A549 (cell line): ENCODE data around the gene TRIM17.

Source experiments
- CHD2 ChIP-seq: fragments of 150-350 bp; IDR thresholded peaks from 2 replicates; pipeline ENCODE4 v1.6.1; 2014; ENCODE audit warnings: low read length; ENCODE audit not compliant: partially characterized antibody
- CHD4 ChIP-seq: fragments of 200-600 bp; sonication (generic); IDR thresholded peaks from 2 replicates; pipeline ENCODE4 v1.6.1; 2016; ENCODE audit warnings: antibody characterized with exemption, mild to moderate bottlenecking, borderline replicate concordance
- JUNB ChIP-seq: fragments of >200 bp; sonication (Bioruptor Twin); formaldehyde crosslinking; IDR thresholded peaks from 2 replicates; pipeline ENCODE4 v1.6.1; 2016
- KDM1A ChIP-seq: fragments of 200-600 bp; sonication (generic); IDR thresholded peaks from 2 replicates; pipeline ENCODE4 v1.6.1; 2016; ENCODE audit warnings: low read depth, mild to moderate bottlenecking
- POLR2A ChIP-seq: IDR thresholded peaks from 2 replicates; pipeline ENCODE4 v1.6.1; 2012; ENCODE audit warnings: mild to moderate bottlenecking, low read length
- RAD21 ChIP-seq, 2 experiments: fragments of >200 bp in 1 of 2; sonication (Bioruptor Twin) in 1 of 2; formaldehyde crosslinking in 1 of 2; IDR thresholded peaks in 1 of 2; conservative IDR thresholded peaks in 1 of 2; 2 replicates in 1 of 2; 3 replicates in 1 of 2; pipeline ENCODE4 v1.6.1; 2012 to 2018; ENCODE audit warnings: inconsistent platforms in 1 of 2
- SREBF2 ChIP-seq: fragments of 450-650 bp; IDR thresholded peaks from 2 replicates; pipeline ENCODE4 v1.6.1; 2014; ENCODE audit warnings: mild to moderate bottlenecking, moderate library complexity
- TP53 ChIP-seq: fragments of 250-450 bp; sonication (Bioruptor Pico); IDR thresholded peaks from 2 replicates; pipeline ENCODE4 v1.5.0; 2021; ENCODE audit warnings: mild to moderate bottlenecking, moderate library complexity
- ZFP36 ChIP-seq: fragments of 450-650 bp; IDR thresholded peaks from 2 replicates; pipeline ENCODE4 v1.6.1; 2014; ENCODE audit warnings: borderline replicate concordance; ENCODE audit not compliant: partially characterized antibody
- TF ChIP-seq, protein P1 (sequence below): IDR thresholded peaks from 2 replicates; pipeline ENCODE4 v1.6.1; 2012; ENCODE audit warnings: low read depth, borderline replicate concordance
- TF ChIP-seq, protein P2 (sequence below): fragments of 200-600 bp; sonication (generic); IDR thresholded peaks from 2 replicates; pipeline ENCODE4 v1.6.1; 2016; ENCODE audit warnings: antibody characterized with exemption, mild to moderate bottlenecking, moderate library complexity
- TF ChIP-seq, protein P3 (sequence below): fragments of >200 bp; sonication (Bioruptor Twin); formaldehyde crosslinking; IDR thresholded peaks from 3 replicates; pipeline ENCODE4 v1.5.1; 2016

DNA sequence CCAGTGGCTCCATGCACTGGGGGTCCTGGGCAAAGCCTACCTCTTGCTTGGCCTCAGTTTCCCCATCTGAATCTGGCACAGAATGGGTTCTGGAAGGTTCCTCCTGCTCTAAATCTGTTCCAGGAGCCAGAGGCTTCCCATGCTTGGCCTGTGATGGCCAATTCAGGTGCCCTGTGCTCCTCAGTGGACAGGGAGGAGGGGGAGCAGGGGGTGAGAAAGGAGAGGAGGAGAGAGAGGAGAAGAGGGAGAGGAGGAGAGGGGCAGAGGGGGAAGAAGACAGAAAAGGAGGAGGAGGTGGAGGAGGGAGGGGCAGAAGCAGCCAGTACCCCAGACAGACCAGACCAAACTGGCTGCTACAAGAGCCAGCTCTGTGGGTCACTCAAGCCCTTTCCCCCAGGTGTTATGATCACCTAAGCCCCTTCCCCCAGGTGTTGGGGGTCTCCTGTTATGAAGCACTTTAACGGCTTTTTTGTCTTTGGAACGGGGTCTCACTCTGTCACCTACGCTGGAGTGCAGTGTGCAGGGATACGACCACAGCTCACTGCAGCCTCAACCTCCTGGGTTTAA, 53.7 kb downstream of the TRIM17 start:
- TF ChIP-seq CHD2 (no peak), POLR2A (no peak), RAD21 (conservative IDR thresholded peaks at IDR 0.05 in 1 of 2, IDR thresholded peaks at IDR 0.05 in 1 of 2) (no peak), ZFP36 (no peak), JUNB (no peak), CHD4 (no peak), KDM1A (no peak), TP53 (CRISPR knock-in tag) (no peak), SREBF2 (no peak)
- TF ChIP-seq, protein P1, sequence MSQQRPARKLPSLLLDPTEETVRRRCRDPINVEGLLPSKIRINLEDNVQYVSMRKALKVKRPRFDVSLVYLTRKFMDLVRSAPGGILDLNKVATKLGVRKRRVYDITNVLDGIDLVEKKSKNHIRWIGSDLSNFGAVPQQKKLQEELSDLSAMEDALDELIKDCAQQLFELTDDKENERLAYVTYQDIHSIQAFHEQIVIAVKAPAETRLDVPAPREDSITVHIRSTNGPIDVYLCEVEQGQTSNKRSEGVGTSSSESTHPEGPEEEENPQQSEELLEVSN, result no peak
- TF ChIP-seq, protein P2, sequence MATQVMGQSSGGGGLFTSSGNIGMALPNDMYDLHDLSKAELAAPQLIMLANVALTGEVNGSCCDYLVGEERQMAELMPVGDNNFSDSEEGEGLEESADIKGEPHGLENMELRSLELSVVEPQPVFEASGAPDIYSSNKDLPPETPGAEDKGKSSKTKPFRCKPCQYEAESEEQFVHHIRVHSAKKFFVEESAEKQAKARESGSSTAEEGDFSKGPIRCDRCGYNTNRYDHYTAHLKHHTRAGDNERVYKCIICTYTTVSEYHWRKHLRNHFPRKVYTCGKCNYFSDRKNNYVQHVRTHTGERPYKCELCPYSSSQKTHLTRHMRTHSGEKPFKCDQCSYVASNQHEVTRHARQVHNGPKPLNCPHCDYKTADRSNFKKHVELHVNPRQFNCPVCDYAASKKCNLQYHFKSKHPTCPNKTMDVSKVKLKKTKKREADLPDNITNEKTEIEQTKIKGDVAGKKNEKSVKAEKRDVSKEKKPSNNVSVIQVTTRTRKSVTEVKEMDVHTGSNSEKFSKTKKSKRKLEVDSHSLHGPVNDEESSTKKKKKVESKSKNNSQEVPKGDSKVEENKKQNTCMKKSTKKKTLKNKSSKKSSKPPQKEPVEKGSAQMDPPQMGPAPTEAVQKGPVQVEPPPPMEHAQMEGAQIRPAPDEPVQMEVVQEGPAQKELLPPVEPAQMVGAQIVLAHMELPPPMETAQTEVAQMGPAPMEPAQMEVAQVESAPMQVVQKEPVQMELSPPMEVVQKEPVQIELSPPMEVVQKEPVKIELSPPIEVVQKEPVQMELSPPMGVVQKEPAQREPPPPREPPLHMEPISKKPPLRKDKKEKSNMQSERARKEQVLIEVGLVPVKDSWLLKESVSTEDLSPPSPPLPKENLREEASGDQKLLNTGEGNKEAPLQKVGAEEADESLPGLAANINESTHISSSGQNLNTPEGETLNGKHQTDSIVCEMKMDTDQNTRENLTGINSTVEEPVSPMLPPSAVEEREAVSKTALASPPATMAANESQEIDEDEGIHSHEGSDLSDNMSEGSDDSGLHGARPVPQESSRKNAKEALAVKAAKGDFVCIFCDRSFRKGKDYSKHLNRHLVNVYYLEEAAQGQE, result no peak
- TF ChIP-seq, protein P3, sequence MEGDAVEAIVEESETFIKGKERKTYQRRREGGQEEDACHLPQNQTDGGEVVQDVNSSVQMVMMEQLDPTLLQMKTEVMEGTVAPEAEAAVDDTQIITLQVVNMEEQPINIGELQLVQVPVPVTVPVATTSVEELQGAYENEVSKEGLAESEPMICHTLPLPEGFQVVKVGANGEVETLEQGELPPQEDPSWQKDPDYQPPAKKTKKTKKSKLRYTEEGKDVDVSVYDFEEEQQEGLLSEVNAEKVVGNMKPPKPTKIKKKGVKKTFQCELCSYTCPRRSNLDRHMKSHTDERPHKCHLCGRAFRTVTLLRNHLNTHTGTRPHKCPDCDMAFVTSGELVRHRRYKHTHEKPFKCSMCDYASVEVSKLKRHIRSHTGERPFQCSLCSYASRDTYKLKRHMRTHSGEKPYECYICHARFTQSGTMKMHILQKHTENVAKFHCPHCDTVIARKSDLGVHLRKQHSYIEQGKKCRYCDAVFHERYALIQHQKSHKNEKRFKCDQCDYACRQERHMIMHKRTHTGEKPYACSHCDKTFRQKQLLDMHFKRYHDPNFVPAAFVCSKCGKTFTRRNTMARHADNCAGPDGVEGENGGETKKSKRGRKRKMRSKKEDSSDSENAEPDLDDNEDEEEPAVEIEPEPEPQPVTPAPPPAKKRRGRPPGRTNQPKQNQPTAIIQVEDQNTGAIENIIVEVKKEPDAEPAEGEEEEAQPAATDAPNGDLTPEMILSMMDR, result no peak
